Measurements from ENCODE around the gene ATRN.
A peak's percentile ranks its signal among the peaks of the same experiment; 100 is the strongest.
"Not testable (repeated sequence)": the region's sequence is repeated elsewhere in the genome, so short reads cannot be mapped to it uniquely, and the experiment has no call there.

Gene ATRN

DNA sequence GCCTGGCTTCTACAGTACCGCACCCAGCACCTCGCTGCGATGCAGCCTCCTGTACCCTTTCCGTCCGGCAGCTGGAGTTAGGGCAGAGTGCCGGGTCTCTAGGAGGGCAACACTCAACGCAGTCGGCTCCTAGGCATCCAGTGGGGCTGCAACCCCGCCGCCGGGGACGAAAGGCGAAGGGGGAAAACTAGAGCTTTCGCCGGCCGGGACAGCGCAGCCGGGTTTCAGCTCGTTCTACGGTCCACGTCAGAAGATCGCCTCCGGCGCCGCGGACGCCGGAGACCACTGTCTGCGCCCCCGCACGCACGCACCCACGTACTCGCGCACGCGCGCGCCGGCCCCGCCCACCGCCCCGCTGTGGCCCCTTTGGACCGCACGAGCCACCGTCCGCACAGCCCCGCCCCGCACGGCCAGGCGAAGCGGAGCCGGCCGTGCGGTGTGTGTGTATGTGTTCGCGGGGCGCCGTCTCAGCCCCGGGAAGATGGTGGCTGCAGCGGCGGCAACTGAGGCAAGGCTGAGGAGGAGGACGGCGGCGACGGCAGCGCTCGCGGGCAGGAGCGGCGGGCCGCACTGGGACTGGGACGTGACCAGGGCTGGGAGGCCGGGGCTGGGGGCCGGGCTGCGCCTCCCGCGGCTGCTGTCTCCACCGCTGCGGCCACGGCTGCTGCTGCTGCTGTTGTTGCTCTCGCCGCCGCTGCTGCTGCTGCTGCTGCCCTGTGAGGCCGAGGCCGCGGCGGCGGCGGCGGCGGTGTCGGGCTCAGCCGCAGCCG lies at the start of gene ATRN:
Gene ATRN, plus strand, starts transcription at position 392 of the 770 bp plus-strand sequence. Its CDS starts 90 bp downstream, at position 482.
- DNase-seq: peak; percentile 95

DNA sequence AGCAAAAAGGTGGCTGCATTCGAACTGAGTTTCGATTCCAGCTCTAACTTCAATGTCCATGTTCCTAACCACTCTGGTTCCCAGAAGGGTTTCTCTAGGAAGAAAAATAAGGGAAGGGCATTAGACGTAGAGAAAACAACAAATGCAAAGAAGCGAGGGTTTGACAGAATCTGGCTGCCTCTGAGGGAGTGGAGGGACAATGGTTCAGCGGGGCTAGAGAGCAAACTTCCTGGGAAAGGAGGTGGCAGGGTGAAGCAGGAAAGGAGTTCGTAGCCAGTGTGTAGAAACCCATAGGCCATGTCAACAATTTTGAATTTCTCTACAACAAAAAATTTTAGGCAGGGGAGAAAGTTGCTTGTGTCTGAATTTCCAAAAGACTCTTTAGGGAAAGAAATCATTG lies 48.8 kb upstream of the ATRN start:
- no peak for DNase-seq

DNA sequence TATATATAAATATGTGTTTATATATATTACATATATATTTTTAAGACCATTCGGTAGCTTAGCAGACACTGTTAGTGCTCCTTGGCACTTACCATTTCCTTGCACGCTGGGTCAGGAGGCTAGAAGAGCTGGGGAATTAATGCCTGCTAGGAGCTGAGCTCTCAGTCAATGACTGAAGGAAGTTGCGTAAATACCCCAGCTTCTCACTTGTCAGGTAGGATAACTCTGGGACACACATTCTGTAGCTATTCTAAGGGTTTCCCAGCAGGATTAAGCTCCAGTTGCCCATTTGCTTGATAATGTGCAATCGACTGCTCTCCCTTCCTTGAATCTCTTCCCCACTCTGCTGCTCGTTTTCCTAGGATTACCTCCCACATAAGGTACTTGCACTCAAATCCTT lies 47.7 kb upstream of the ATRN start:
- no peak for DNase-seq

DNA sequence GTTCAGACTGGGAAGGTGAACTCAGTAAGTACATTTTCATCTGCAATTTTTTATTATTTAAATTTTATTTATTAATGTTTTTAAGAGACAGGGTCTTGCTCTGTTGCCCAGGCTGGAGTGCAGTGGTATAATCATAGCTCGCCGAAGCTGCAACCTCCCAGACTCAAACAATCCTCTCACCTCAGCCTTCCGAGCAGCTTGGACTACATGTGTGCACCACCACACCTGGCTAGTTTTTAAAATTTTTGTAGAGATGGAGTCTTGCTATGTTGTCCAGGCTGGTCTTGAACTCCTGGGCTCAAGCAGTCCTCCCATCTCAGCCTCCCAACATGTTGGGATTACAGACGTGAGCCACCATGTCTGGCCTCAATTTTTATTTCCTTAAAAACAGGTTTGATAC lies 44.1 kb upstream of the ATRN start:
- not testable (repeated sequence) for DNase-seq

DNA sequence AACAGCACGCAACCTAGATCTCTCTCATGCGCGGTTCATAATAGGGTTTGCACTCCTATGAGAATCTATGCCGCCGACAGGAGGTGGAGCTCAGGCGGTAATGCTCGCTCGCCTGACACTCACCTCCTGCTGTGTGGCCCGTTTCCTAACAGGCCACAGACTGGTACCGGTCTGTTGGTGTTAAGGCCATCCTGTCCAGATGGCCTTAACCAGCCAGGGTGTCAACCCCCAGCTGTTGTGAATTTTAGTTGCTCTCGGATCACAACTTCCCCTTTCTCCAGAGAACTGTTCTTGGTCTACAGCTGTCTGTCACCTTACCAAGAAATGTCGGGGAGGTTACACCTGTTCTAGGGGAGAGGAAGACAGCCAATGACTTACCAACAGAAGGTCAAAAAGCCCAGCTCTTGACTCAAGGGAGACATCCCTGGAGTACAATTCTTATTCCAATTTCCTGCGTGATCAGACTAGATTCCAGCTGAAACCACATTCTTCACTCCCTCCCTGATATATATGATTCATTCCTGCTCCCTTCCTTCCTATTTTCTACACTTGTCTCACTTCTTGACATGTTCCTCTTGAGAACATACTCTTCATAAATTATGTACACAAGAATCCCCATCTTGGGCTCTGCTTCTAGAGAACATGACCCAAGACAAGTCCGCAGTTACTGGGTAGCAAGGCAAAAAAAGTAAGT lies 40.3 kb upstream of the ATRN start:
- DNase-seq: peak; percentile 25

DNA sequence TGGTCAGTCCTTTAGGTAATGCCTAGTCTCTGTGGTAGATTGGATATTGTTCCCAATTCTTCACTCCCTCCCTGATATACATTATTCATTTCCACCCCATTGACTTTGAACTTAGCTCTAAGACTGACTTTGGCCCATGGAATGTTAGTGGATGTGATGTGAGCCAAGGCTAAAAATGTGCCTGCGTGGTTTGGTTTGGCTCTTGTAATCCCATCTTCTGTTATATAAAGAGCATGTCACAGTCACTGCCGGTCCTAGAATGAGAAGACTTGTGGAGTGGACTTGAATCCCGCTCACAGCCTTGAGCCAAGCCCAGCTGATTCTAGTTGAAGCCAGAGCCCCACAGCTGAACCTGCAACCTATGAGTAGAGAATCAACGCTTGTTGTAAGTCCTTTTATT lies 39.7 kb upstream of the ATRN start:
- DNase-seq: no peak

DNA sequence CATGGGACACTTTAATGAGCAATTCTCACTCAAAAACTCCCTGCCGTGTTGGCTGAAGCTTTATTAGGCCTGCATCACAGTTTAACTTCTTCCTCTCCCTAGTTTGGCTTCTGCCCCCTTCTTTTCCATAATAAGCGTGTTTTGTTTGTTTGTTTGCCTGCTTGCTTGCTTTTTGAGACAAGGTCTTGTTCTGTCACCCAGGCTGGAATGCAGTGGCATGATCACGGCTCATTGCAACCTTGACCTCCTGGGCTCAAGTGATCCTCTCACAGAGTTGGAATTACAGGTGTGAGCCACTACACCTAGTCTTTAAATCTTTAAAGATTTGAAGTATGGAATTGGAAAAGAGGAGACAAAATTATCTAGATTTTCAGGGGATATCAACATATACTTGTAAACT lies 38.0 kb upstream of the ATRN start:
- no peak for DNase-seq

DNA sequence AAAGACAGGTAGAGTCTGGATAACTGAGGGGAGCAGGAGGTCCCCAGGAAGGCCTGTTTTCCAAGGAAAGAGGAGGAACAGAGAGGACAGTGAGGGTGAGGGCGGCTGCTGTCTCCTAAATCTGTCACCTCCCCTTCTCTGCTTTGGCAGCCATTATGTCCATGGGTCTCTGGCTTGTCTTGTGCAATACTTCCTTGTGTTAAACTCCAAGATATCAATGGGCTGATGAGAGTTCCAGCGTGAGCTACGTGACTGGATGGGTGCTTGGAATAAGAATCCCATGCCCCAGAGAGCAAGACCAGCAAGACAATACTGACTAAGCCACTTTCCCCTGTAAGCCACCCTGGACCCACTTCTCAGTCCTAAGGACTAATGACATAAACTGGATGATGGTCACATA lies 37.1 kb upstream of the ATRN start:
- no peak for DNase-seq

DNA sequence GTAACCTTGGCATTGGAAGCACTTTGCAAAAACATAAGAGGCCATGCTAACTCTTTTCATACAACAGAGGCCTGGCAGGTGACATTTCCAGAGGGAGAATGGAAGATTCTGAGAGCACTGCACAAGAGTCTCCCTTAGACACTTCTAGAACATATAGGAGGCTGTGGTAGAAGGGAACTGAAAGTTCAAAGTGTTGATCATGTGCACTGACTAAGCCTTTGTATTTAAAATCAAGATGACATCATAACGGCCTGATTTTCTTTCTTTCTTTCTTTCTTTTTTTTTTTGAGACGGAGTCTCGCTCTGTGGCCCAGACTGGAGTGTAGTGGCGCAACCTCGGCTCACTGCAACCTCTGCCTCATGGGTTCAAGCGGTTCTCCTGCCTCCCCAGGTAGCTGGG lies 36.6 kb upstream of the ATRN start:
- DNase-seq: no peak

DNA sequence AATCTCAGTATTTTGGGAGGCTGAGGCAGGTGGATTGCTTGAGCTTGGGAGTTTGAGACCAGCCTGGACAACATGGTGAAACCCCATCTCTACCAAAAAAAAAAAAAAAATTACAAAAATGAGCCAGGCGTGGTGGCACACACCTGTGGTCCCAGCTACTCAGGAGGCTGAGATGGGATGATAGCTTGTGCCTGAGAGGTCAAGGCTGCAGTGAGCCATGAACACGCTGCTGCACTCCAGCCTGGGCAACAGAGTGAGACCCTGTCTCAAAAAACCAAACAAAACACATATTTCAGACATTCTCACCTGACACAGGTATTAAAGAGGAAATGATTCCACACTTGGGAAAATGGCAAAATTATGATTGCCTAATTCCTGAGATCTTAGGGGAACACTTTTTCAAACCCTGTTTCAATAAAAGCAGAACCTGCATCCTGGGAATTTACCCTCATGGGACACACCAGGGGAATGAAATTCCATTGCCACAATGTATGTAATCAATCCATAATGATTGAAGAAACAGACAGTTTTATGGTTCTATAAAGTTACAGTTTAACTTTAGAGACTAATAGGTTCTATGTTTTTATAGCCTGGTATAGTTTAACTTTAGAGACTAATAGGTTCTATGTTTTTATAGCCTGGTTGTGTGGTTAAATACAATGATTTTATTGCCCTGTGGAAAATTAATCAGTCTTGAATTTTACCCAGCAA lies 33.8 kb upstream of the ATRN start:
- no peak for DNase-seq

DNA sequence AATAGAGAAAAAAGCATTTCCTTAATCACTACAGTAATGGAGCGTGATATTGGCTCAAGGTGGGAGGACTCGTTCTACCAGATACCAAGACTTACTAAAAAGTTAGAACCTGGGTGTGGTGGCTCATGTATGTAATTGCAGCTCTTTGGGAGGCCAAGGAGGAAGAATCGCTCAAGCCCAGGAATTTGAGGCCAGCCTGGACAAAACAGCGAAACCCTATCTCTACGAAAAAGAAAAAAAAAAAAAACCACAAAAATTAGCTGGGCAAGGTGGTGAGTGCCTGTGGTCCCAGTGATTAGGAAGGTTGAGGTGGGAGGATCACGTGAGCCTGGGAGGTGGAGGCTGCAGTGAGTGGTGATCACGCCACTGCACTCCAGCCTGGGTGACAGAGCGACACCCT lies 24.0 kb upstream of the ATRN start:
- DNase-seq: no peak

DNA sequence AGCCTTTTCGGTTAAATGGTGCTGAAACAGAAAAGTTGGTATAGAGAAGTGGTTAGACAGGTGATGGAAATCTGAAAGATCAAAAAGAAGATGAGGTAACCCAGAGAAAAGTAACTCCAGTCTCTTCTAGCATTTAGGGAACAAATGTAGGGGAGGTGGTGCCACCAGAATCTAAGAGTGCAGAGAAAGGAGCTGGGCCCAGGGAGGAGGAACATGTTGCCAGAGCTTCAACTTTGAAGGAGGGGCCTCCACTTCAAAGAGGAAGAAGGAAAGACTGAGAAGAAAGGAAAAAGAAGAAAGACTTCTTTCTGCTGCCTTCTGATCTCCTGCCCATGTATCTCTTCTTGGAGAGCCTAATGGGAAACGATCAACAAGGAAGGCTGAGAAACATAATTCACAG lies 23.5 kb upstream of the ATRN start:
- no peak for DNase-seq

DNA sequence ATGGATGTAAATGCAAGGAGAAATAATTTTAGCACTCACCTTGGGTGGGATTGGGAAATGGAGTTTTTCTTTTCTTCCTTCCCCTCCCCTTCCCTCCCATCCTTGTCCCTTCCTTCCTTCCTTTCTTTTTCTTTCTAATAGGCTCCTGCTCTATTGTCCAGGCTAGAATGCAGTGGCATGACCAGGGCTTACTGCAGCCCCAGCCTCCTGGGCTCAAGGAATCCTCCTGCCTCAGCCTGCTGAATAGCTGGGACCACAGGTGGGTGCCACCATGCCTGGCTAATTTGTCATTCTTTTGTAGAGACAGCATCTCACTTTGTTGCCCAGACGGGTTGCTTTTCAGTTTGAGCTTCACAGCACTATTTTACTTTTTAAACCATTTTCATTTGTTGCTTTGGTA lies 21.5 kb upstream of the ATRN start:
- no peak for DNase-seq

DNA sequence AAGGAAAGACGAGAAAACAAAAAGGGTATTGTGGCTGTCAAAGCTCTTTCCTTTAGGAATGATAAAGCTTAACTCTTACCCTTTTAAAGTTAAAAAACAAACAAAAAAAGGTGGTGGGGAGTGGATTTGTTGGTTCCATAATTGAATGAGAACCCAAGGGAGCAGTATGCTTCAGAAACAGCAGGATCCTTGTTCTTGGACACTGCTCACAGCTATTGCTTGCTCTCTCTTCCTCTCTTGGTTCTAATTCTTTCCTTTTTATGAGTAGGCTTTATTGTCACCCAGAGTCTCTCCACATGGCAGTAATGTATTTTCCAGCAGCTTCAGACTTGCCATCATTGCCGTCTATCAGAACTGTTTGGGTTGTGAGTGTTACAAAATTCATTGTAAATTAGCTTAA lies 18.7 kb upstream of the ATRN start:
- no peak for DNase-seq

DNA sequence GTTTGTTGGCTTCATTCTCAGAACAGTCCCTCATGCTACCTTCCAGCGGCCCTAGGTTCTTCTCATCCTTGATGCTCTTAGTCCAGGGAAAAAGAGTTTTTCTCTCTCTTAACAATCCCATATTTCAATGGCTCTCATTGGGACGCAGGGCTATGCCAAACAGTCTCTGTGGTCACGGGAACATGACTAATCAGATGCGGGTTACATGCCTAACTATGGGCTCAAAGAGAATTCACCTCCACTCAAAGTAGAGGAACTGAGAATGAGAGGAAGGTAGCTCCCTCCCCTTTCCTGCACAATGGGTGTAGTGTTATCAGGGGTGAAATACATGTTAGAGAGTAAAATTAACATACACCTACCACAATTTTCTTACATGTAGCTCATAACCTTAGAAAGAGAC lies 18.1 kb upstream of the ATRN start:
- no peak for DNase-seq

DNA sequence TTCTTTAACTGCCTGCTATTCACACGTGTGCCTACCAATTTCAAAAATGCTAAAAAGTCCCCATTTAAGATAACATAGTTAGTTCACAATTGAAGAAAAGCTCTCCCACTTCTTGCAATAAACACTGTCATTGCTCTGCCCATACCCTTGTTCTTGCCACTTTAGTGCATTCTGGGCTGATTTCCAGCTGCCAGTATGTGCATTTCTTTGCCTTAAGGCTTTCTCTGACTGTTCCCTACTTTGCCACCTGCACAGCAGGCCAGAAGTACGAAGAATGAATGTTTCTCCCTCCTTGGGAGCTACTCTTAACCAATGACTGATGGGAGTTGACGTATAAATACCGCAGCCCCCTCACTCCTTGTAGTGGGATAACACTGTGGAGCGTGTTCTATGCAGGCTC lies 16.0 kb upstream of the ATRN start:
- no peak for DNase-seq

DNA sequence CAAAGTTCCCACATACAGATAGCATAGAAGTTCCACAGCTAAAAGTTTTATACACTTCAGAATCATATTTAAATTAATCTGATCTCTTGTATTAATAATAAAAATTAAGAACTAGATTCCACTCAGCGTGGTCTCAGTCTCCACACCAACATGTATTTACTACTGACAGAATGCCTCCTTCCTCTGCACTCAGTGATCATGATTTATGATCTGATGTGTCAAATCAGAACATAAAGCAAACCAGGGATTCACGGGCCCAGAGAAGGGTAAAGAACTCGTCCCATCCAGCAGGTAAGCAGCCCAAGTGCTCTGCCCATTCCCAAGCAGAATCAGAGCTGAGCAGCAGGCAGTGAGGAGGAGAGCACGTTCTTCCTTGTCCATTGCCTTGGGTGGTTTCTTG lies 14.2 kb upstream of the ATRN start:
- DNase-seq: no peak

DNA sequence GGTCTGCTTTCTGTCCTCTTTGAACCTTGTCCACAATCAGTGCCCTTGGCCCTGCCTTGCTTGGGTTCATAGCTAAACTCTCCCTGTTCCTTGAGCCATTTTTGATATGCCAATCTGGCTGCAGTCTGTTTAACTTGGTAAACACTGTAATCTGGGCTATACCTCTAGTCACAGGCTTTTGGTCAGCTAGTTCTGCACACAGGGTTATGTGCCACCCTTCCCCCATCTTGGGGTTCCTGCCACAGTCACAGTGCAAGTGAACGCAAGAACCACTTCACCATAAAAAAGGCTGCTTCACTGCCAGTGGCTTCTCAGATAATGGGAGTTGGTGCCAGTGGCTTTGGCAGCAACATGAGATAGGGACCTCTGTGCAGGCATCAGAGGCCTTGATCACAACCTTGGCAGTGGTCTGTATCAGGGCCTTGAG lies 10.9 kb upstream of the ATRN start:
- DNase-seq: no peak

DNA sequence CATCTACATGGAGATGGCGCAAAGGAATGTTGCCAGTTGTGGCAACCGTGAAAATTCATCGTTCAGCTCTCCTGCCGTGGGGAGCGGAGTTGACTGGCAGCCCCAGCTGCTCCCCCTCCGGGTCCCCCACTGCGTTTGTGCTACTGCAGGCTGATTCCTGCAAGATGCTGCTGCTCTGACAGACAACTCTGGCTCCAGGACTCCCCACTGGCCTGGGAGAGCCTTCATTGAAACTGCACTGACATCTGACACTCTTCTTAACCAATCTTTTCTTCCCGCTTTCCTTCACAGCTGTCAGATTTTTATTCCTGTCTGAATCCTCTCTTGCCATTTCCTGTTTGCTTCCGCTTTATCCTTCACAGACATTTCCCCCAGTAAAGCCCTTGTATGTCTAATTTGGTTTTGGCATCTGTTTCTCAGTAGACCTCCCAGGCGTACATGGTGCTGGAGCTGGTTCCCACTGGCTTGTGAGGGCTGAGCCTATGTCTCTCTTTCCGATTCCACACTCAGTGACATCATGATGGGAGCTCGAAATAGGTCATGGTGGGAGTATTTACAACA lies 9.5 kb upstream of the ATRN start:
- DNase-seq: peak; percentile 62

DNA sequence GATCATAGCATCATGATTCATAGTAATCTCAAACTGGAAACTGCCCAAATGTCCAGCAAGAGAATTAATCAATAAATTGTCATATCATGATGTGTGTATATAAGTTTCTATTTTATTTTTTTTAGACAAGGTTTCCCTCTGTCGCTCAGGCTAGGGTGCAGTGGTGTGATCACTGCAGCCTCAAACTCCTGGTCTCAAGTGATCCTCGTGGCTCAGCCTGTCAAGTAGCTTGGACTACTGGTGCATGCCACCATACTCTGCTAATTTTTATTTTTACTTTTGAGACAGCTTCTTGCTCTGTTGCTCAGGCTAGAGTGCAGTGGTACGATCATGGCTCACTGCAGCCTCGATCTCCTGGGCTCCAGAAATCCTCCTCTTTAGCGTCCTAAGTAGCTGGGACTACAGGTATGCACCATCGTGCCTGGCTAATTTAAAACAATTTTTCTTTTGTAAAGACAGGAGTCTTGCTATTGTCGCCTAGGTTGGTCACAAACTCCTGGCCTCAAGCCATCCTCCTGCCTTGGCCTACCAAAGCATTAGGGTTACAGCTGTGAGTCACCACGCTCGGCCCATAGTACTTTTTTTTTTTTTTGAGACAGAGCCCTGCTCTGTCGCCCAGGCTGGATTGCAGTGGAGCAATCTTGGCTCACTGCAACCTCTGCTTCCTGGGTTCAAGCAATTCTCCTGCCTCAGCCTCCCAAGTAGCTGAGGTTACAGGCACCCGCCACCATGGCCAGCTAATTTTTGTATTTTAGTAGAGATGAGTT lies 8.7 kb upstream of the ATRN start:
- DNase-seq: no peak

DNA sequence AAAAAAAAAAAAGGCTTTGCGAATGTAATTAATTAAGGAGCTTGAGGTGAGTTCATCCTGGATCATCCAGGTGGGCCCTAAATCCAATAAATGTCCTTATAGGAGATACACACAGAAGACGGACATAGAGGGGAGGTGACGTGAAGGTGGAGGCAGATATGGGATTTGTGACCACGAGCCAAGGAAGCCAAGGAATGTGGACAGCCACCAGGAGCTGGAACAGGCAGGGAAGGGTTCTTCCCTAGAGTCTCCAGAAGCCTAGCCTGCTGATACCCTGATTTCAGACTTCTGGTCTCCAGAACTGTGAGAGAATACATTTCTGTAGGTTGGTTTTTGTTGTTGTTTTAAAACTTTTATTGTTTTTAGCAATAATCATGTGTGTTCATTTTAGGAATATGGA lies 6.7 kb upstream of the ATRN start:
- no peak for DNase-seq

DNA sequence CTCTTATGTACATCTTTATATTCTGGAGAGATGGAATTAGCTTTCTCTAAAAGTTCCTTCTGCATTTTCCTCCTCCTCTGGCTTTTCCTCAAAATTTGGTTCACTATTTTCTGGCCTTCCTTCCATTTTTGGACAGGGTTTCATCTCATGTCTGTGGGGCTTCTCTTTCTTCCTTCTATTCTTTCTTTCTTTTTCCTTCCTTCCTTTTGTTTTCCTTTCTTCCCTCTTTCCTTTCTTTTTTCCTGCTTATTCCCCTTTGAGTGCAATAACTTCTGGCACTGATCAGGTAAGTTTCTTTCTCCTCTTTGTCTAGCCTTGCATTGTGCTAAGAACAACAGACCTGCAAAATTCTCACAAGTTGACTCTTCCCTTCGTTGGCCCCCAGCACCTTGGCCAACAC lies 5.5 kb upstream of the ATRN start:
- DNase-seq: no peak

DNA sequence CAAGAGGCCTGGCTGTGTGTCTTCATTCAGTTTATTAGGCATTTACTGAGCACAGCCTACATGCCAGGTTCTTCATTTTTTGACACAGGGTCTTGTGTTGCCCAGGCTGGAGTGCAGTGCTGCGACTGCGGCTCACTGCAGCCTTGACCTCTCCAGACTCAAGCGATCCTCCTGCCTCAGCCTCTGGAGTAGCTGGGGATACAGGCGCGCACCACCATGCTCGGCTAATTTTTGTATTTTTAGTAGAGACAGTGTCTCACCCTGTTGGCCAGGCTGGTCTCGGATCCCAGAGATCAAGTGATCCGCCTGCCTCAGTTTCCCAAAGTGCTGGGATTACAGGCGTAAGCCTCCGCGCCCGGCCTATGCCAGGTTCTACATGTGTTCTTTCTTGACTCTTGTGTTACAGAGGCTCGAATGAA lies 601 bp upstream of the ATRN start:
- no peak for DNase-seq
